ENCODE data around the gene SNX25.

- TF ChIP-seq CTCF (IDR thresholded peaks at IDR 0.05; ENCODE audit: insufficient read depth, low read depth, low read length) (no peak), EZH2 (IDR thresholded peaks at IDR 0.05; ENCODE audit: insufficient read depth, low read length) (no peak)
Observed at GRCh38 chr4:185323606-185324005, 114.2 kb downstream of the SNX25 start.
